ENCODE results near the gene PIKFYVE.
A peak's percentile ranks its signal among the peaks of the same experiment; 100 is the strongest.
"Not testable (repeated sequence)": the region's sequence is repeated elsewhere in the genome, so short reads cannot be mapped to it uniquely, and the experiment has no call there.

PIKFYVE gene, protein sequence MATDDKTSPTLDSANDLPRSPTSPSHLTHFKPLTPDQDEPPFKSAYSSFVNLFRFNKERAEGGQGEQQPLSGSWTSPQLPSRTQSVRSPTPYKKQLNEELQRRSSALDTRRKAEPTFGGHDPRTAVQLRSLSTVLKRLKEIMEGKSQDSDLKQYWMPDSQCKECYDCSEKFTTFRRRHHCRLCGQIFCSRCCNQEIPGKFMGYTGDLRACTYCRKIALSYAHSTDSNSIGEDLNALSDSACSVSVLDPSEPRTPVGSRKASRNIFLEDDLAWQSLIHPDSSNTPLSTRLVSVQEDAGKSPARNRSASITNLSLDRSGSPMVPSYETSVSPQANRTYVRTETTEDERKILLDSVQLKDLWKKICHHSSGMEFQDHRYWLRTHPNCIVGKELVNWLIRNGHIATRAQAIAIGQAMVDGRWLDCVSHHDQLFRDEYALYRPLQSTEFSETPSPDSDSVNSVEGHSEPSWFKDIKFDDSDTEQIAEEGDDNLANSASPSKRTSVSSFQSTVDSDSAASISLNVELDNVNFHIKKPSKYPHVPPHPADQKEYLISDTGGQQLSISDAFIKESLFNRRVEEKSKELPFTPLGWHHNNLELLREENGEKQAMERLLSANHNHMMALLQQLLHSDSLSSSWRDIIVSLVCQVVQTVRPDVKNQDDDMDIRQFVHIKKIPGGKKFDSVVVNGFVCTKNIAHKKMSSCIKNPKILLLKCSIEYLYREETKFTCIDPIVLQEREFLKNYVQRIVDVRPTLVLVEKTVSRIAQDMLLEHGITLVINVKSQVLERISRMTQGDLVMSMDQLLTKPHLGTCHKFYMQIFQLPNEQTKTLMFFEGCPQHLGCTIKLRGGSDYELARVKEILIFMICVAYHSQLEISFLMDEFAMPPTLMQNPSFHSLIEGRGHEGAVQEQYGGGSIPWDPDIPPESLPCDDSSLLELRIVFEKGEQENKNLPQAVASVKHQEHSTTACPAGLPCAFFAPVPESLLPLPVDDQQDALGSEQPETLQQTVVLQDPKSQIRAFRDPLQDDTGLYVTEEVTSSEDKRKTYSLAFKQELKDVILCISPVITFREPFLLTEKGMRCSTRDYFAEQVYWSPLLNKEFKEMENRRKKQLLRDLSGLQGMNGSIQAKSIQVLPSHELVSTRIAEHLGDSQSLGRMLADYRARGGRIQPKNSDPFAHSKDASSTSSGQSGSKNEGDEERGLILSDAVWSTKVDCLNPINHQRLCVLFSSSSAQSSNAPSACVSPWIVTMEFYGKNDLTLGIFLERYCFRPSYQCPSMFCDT (N-terminal part only)

DNA sequence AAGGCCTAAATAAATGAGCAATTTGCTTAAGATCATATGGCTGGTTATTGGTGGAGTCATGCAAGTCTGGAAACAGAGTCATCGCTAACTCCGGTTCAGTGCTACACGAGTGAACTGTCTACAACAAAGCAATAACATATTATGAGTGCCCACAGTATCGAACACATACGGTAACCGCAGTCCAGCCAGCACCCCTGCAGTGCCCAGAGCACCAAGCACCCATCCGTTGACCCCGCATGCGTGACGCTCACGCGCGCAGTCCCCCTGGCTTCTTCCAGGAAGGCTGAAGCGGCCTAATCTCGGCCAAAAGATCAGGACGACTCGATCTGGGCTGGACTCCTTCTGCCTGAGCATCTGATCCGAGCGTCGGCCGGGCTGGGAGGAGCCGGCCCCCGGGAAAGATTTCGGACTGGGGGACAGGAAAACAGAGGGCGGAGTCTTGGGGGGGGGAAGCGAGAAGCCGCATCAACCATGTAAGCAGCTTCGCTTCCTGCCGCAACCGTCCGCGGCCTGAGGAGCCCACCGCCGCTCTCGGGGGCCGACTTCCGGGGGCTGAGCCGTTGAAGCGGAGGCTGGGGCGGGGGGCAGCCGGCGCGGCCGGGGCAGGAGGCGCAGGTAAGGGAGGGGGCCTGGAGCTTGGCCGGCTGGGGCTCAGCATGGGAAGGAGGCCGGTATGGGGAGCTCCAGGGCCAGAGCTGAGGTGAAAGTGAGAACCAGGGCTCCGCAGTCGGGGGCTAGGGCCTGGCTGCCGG lies at the start of gene PIKFYVE:
Gene PIKFYVE (plus strand): TSS at position 455 of the 752 bp plus-strand sequence. CDS start 5,265 bp downstream, outside the sequence.
- DNase-seq, result peak; percentile 94

DNA sequence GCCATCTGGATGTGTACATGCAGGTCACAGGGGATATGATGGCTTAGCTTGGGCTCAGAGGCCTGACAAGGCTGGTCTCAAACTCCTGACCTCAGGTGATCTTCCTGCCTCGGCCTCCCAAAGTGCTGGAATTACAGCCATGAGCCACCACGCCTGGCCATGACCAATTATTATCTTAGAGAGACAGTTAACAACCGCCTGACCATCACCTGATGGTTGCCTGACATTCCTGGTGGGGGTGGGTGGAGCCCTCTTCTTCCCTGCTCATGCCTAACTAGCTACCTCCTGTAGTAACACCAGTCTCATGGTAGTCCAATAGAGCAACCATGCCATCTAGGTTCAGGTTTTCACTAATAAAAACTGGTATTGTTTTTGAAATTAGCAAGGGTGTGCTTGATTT lies 44.2 kb upstream of the PIKFYVE start:
- not testable (repeated sequence) for DNase-seq

DNA sequence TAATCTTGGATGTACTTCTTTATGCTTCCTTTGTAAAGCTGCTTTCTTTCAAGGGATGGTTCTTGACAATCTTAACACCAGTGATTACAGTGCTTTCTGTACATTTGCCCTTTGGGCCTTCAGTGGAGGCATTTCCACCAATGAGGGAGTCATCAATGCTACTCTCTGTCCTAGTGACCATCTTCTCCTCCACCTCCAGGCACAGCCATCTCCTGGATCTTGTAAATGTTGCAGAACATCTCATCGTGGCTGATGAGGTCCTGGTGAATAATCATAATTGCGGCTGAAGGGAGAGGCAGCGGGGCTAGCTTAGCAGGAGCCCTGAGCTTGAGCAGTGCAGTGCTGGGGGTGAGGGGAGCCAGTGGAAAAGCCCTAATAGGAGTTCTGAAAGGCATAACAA lies 43.7 kb upstream of the PIKFYVE start:
- no peak for DNase-seq

DNA sequence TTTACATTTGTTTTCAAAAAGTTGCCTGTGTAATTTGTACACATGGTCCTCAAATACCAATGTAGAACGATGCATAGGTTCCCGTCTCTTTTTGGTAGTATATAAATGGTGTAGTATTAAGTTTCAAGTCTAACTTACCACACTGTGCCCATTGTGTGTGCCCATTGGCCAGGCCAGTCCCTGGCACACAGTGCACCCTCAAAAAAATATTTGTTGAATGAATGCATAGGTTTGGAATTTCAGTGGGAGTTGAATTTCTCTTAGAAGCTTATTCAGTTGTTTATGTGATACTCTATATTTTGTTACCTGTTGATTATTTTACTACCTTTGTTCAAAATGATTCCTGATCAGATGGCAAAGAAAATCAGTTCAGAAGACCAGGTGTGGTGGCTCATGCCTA lies 41.3 kb upstream of the PIKFYVE start:
- DNase-seq, result no peak

DNA sequence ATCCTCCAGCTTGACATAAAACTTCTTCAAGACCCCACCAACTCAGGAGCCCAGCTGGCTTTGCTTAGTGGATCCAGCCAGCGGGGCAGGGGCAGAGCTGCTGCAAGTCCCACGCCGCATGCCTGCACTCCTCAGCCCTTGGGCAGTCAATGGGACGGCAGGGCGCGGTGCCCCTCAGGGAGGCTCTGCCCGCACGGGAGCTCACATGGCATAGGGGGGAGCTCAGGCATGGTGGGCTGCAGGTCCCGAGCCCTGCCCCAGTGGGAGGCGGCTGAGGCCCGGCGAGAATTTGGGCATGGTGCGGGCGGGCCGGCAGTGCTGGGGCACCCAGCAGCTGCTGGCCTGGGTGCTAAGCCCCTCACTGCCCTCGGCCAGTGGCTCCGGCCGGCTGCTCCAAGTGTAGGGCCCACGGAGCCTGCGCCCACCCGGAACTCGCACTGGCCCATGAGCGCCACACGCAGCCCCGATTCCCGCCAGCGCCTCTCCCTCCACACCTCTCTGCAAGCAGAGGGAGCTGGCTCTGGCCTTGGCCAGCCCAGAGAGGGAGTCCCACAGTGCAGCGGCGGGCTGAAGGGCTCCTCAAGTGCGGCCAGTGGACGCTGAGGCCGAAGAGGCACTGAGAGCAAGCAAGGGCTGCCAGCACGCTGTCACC lies 38.3 kb upstream of the PIKFYVE start:
- DNase-seq, result no peak

DNA sequence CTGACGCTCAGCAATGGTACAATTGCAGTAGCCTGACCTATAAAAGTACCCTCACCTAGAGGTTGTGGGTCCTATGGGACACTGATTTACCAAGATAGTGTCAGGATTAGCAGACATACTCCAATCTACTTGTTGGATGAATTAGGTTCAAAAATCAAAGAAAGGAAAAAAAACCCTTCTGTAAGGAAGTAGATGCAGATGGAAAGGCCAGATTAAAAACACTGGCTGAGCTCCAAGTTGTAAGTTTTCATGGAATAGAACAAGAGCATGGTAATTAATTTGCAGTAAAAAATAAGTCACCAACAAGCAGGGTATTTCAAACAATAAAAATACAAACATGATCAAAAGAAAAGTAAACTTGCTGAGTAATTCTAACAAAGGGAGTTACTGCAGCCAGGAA lies 37.6 kb upstream of the PIKFYVE start:
- no peak for DNase-seq

DNA sequence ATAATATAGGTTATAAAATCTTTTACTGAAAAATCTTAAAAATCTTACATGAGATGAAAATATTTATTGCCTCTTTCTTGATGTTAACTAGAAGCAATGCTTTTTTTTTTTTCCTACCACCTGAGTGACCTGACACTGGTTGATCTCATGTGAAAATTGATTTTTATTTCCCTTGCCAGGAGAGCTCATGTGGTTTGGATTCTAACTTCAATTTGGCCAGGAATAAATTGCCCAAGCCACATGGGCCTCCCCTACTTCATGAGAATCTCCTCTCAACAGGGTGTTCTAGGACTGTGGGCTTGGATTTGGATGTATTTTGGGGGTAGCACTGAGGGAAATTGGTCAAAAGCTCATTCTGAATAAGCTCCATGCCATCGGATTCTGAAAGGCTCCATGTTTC lies 31.3 kb upstream of the PIKFYVE start:
- no peak for DNase-seq

DNA sequence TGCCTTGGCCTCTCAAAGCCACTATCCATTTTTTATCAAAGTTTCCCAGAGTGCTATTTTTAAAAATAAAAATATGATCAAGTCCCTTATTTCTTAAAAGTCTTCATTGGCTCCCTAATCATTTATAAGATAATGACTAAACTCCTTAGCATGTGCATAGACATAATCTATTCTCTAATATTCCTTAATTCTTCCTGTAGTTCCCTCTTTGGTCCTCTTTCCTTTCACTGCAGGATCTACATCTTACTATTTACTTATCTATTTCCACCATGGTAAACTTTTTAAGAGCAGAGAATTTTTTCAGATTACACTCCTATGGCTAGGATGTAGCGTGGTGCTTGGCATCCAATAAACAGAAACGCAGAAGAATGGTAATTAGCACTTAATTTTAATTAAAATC lies 30.2 kb upstream of the PIKFYVE start:
- DNase-seq, result no peak

DNA sequence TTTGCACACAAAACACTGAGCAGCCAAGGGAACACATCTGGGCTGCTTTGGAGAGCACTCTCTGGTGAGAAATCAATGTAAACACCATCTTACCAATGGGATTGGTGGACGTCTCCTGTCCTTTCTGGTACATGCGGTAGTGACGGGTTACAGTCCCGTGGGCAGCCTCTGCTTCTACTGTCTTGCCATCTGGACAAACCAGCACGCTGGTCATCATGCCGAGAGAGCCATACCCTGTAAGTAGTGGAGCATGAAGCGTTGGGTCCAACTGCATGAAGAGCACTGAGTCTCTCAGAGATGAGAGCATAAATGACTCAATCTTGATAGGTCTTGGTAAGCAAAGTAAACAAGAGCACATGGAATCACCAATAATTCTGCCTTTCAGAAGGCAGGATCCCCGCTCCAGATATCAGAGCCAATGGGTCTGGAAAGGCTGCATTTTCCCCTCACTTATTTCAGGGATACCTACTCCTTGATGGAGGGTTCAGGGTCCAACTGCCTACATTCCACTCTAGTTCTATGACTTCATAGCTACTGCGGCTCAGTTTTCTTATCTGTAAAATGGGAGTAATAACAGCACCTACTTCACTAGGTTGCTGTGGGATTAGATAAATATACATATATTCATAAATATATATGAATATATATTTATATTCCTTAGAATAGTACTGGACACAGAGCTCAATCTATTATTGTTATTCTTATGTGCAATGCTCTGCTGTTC lies 26.1 kb upstream of the PIKFYVE start:
- DNase-seq, result no peak

DNA sequence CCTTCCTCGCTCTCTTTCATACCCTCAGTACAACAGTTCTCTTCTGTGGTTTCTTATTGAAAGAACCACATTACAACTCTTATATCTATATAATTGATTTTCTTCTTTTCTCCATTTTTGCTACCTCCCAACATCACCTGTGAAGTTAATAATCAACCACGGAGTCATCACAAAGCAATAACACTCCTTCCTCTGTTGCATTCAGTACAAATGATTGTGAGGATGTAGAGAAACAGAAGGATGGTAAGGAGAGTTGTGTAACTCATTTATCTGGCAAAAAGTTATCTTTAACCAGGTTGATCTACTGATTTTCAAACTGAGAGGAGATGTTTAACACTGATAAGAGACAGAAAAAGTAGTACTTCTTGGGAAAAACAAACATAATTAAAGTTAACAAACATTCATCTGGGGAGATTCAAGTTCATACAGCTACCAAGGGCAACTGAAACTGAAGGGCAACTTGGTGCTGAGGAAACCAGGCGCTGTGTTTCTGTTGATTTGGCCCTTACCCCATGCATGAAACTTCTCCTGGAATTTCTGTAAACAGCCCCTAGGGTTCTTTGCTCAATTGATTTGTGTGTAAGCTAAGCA lies 25.3 kb upstream of the PIKFYVE start:
- DNase-seq, result no peak

DNA sequence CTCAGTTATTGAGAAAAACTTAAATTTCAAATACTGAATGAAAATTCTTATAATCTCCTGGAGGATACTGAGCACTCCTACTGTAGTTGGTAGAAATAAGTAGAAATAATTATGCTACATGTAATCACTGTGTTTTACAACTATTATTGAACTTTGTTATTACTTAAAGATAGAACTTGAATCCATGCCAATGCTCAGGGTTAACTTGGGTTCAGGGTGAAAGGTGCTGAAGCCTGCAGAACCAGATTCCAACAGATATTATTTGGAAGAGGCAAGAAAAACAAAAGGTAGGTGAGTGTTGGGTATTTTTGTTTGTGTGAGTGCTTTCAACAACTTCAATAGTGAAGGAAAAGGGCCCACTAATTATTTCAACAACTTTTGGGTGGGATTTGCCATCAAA lies 21.6 kb upstream of the PIKFYVE start:
- no peak for DNase-seq

DNA sequence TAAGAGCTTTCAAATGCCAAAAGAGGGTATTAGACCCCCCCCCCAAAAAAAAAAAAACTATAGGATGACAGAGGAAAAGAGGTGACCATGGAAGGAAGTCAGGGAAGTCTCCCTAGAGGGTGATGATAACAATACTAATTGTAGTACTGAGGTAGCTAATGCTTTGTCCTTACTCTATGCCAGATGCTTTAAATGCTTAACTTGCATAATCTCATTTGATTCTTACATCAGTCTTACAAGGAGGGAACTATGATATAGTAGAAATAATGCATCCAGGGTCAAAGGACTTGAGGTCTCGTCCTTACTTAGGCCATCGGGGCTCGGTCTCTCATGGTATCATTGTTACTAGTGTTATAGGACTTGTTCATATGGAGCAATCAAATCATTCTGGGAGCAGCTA lies 20.3 kb upstream of the PIKFYVE start:
- DNase-seq, result no peak

DNA sequence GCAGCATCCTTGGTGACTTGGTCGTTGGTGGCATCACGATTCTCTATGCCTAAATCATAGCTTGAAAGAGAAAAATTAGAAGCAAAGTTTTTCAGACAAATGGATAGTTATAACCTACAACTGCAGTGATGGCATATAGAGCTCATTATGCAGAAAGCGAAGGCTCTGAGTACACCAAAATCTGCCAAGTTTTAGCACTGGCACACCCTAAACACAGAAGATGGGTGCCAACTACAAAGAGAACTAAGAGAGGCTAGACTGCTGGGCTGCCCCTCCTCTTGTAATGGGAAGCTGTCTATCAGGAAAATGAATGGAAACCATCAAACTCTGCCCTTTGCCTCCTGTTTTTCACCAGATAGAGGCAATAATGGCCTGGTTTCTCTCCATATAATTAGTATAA lies 17.5 kb upstream of the PIKFYVE start:
- DNase-seq, result no peak

DNA sequence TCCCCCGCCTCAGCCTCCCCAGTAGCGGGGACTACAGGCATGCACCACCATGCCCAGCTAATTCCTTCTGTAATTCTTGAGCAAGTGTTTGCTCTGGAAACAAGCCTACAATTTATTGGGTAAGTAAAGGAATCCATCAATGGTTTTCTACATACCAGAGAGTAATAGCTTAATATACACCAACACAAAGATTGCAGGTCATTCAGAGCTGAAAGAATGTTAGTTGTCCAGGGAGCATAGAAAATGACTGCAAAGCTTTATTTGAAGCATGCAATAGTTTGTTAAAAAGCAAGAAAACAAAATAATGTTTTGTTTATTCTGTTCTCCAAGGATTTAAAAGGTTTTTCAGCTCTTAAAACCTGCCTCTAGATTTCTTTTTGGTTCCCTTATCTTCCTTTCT lies 16.8 kb upstream of the PIKFYVE start:
- no peak for DNase-seq

DNA sequence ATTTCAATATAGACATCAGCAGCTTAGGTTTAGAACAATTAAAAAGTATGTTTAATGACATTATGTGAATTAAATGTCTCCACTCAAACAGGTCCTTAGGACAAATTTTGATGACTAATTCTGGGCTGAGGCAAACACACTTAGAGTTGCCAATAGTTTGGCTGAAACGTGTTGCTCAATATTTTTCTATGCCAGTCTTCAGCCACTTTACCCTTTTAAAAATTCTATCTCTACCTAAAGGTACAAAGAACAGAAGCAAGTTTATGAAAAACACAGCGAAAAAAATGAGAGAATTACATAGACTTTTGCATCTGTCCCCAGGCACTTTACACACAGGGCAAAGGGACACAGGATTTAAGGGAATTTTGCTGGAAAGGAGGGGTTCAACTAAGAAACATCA lies 15.7 kb upstream of the PIKFYVE start:
- DNase-seq, result no peak

DNA sequence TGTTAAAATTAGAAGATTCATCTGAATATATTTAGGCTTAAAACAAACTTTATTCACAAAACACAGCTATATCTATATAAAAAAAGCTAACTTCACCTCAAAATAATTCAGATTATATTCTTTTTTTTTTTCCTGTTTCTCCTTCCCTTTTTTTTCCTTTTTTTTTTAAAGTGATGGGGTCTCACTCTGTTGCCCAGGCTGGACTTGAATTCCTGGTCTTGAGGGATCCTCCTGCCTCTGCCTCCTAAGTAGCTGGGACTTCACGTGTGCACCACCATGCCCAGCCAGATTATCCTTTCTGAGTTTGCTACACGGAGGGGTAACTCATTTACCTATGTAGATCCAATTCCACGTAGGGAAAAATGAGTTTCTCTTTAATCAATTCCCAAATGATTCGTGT lies 15.0 kb upstream of the PIKFYVE start:
- no peak for DNase-seq

DNA sequence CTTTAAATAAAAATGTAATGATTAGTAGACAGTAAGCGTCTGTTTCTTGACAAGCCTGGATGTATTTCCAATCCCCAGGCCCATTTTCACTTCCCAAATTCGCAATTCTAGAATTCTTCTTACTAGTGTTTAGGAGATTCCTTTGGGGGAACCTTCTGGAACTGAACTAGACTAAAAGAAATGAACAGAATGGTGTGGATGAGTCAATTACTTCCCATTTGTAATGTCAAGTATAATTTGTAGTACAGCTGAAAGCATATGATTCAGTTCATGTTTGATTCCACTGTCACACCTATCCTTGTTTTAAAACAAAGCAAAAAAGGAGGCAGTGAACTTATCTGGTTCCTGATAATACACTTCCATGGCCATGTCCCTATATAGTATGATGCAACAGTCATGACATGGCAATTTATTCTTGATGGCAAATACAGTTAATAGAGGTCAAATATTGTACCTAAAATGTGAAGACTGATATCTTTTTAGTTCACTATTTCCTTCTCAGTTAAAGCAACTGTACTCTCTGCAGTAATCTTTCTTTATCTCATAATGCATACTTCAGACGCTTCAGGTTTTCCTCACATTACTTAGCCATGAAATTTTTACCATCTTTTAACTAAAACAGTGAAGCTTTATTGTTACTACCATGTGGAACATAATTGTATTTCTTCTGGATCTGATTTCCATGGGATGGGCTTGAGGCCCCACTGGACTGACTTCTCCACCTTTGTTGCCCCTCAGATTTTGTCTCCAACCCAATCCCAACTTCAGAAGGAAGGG lies 13.2 kb upstream of the PIKFYVE start:
- DNase-seq, result no peak

DNA sequence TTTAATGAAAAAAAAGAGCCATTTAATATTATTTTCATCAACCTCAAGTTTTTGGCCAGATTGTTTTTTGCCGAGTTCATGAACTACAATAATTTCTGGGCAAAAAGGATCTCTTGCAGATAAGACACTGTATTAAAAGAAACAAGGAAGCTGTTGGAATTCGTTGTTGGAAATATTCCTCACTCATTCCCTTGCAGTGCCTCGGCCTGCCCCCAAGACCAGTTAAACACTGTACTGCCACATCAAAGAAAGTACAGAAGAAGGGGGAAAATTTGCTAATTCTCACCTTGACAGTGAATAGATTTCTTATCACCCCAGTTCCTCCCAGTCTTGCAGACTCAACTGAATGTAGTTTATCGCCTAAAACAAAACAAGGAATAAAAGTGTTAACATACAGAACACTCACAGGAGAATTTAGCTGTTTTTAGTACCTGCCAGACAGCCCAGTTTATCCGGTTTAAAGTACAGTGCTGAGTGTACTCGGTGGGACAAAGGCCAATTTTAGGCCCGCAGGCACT lies 12.4 kb upstream of the PIKFYVE start:
- DNase-seq, result no peak

DNA sequence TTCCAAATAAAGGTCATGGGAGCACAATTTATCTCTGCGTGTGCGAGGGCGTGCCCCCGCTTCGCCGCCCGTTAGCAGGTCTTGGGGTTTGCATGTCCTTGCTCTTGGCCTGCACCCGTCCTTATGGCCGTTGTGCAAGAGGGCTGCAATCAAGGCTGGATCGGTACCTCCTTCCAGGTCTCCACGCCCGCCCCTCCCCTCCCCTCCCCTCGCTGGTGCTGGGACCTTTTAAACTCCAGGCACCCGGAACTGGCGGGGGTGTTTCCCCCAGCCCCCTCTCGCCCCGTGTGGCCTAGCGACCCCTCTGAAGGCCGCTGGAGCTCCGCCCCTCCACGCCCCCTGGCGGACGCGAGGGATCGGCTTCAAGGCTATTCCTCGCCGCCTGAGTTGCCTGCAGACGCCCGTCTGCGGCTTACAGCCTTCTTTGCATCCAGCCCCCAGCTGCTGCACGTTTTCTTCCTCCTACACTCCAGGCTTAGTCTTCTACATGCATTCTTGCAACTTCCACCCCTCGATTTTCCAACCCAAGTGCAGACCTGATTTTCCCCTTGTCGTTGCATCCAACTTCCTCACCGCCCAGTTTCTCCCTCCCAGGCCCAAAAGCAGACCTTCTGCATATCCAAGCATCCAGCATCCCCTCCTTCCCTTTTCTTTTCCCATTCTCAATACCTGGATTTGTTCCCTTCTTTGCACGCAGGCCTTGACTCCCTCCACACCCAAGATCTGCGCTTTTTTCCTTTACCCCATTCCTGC lies 11.8 kb upstream of the PIKFYVE start:
- peak; percentile 69 for DNase-seq
